MM.1S (cell line): ENCODE results near the gene GAB2.

Experiments
- CTCF ChIP-seq: fragments of 300-600 bp; sonication (generic); IDR thresholded peaks from 2 replicates; pipeline ENCODE4 v1.5.1; 2016; ENCODE audit warnings: antibody characterized with exemption, low read length, mixed read lengths
- EZH2 ChIP-seq: fragments of 300-600 bp; sonication (generic); optimal IDR thresholded peaks from 2 replicates; pipeline ENCODE3; 2017; ENCODE audit warnings: low read depth, mild to moderate bottlenecking, antibody characterized with exemption, low read length, mixed read lengths
- EZH2phosphoT487 ChIP-seq: fragments of 300-600 bp; sonication (generic); IDR thresholded peaks from 2 replicates; pipeline ENCODE4 v1.6.1; 2018; ENCODE audit warnings: antibody characterized with exemption, low read length

DNA sequence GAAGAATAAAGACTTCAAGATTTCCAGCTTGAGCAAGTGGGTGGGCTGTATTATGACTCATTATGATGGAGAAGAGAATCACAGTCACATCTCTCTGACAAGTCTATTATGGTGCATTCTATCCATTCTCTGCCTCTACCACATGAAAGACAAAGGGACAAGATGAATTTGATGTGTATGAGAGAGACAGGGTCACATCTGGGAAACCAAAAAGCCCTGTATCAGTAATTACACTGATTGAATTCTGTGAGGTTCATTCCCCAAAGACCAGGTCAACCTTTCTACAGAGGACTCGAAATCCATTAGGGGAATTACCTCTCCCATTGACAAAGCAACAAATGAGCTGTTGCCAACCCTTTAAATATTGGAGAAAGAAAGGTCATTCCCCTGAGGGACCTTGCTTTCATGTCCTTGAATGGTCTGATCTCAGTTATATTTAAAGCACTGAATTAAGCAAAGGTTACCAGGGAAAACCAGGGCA, 119.3 kb downstream of the GAB2 start:
- TF ChIP-seq CTCF = no peak
- TF ChIP-seq EZH2 = no peak
- no peak for TF ChIP-seq EZH2phosphoT487
